HG02588 (cell line): ENCODE data around the gene ATG9B.
A peak's percentile ranks its signal among the peaks of the same experiment; 100 is the strongest.
"Not testable (repeated sequence)": the region's sequence is repeated elsewhere in the genome, so short reads cannot be mapped to it uniquely, and the experiment has no call there.

Experiments used
- ATAC-seq: cut with Tn5 transposase; IDR thresholded peaks from one replicate; pipeline ENCODE4 v1.9.1; 2021; ENCODE audit warnings: mild to moderate bottlenecking, moderate library complexity; ENCODE audit not compliant: unreplicated experiment

The ATG9B gene

GRCh38 chr7:151018421-151019129 is 5.7 kb downstream of the ATG9B start:
- no peak for ATAC-seq

GRCh38 chr7:151017953-151018420 is 6.3 kb downstream of the ATG9B start:
- ATAC-seq = peak; percentile 57

- ATAC-seq = no peak
Observed at GRCh38 chr7:151017370-151017952, 6.8 kb downstream of the ATG9B start.

DNA sequence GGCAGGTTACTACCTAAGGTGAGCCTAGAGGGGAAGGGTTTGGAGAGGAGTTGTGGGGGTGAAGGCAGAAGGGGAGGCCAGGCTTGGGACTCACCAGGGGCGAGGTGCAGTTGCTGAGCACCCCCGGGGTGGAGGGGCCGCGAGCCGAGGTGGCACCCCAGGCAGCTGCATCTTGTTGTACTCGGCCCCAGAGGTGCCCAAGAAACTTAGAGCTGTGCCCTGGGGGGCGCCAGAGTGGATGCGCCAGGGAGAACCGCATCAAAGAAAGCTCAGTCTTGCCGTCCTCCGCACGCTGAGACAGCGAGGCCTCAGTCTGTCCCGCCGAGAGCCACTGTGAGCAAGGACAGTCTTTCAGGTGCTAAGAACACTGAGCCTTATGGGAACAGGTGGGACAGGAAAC is 7.4 kb downstream of the ATG9B start:
- no peak for ATAC-seq

- ATAC-seq = no peak
Observed at GRCh38 chr7:151016505-151016904, 7.8 kb downstream of the ATG9B start.

- no peak for ATAC-seq
Observed at GRCh38 chr7:151015967-151016366, 8.3 kb downstream of the ATG9B start.

- no peak for ATAC-seq
Observed at GRCh38 chr7:151014950-151015349, 9.3 kb downstream of the ATG9B start.

DNA sequence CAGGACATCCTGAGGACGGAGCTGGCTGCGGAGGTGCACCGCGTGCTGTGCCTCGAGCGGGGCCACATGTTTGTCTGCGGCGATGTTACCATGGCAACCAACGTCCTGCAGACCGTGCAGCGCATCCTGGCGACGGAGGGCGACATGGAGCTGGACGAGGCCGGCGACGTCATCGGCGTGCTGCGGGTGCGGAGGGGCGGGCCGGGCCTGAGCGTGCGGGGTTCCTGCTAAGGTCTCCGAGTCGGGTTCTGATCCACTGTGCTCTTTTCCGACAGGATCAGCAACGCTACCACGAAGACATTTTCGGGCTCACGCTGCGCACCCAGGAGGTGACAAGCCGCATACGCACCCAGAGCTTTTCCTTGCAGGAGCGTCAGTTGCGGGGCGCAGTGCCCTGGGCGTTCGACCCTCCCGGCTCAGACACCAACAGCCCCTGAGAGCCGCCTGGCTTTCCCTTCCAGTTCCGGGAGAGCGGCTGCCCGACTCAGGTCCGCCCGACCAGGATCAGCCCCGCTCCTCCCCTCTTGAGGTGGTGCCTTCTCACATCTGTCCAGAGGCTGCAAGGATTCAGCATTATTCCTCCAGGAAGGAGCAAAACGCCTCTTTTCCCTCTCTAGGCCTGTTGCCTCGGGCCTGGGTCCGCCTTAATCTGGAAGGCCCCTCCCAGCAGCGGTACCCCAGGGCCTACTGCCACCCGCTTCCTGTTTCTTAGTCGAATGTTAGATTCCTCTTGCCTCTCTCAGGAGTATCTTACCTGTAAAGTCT is 10.4 kb downstream of the ATG9B start:
- no peak for ATAC-seq

DNA sequence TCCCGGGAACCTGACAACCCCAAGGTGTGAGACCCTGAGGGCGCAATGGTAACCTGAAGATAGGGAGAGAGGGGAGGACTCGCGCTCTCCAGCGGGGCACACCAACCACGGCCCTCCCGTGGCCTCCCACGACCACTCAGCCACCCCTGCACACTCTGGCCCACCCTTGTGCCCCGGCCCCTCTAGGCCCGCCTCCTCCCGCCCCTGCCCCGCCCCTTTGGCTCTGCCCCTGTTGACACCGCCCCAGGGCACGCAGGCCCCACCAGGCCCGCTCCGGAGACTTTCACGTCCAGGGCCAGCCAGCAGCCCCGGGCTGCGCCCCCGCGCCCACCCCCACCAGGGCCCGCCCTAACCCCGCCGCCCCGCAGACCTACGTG is 10.9 kb downstream of the ATG9B start:
- no peak for ATAC-seq

- no peak for ATAC-seq
Observed at GRCh38 chr7:151012911-151013347, 11.4 kb downstream of the ATG9B start.

DNA sequence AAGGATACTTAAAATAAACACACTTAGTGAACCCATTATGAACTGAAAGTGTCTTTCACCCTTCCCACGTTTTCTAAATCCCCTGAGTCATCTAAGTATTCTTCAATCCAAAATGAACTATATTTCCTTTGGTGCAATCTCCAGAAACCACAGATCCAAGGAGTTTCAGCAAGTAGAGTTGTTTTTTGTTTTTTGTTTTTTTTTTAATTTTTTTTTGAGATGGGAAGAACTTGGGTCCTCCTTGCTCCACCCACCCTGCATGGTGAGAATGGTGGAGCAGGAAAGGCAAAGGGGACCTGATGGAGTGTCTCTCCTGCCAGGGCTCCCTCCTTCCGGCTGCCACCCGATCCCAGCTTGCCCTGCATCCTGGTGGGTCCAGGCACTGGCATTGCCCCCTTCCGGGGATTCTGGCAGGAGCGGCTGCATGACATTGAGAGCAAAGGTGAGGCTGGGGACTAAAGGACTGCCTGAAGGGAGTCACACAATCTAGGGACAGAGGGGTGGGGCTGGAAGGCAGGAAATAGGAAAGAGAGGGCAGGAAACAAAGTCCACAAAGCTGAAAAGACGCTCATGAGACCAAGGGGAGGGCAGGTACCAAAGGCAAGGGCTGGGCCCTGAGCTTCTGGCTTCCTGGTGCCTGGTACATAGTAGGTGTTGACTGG is 12.1 kb downstream of the ATG9B start:
- ATAC-seq = no peak

- not testable (repeated sequence) for ATAC-seq
Observed at GRCh38 chr7:151011616-151012015, 12.7 kb downstream of the ATG9B start.

DNA sequence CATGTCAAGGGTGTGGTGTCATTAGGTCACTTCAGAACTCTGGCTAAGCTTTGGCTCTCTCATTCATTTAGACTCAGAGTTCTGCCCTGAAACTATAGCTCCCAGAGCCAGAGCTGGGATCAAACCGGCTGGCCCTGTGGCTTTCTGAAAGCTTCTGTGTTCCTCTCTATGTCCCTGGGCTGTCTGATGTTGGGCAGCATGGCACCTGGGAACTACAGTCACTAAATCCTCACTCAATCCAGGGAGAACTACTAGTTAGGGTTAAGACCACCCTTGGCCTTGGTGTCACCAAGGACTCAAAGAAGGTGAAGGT is 13.2 kb downstream of the ATG9B start:
- no peak for ATAC-seq

DNA sequence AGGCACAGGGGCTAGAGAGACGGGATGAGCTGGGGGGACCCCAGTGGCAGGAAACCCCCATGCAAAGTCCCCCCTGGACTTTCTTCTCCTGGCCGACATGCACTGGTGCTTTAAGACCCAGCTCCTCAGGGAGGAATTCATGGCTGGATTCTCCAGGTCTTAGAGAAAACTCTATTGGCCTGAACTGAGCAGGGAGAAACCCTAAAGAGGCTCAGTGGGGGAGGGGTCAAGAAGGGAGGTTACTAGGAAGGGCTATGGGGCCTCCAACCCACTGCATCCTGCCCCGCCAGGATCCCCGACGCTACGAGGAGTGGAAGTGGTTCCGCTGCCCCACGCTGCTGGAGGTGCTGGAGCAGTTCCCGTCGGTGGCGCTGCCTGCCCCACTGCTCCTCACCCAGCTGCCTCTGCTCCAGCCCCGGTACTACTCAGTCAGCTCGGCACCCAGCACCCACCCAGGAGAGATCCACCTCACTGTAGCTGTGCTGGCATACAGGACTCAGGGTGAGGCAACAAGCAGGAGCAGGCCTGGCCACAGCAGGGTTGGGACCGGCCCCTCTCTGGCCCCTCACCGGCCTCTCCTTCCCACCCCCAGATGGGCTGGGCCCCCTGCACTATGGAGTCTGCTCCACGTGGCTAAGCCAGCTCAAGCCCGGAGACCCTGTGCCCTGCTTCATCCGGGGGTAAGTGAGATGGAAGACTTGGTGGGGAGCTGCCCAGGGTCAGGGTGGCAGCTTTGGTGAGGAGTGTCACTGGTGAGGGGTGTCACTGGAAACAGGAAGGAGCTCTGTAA is 13.8 kb downstream of the ATG9B start:
- ATAC-seq = no peak

GRCh38 chr7:151010037-151010306 is 14.3 kb downstream of the ATG9B start:
- no peak for ATAC-seq

GRCh38 chr7:151009327-151010036 is 14.8 kb downstream of the ATG9B start:
- no peak for ATAC-seq

DNA sequence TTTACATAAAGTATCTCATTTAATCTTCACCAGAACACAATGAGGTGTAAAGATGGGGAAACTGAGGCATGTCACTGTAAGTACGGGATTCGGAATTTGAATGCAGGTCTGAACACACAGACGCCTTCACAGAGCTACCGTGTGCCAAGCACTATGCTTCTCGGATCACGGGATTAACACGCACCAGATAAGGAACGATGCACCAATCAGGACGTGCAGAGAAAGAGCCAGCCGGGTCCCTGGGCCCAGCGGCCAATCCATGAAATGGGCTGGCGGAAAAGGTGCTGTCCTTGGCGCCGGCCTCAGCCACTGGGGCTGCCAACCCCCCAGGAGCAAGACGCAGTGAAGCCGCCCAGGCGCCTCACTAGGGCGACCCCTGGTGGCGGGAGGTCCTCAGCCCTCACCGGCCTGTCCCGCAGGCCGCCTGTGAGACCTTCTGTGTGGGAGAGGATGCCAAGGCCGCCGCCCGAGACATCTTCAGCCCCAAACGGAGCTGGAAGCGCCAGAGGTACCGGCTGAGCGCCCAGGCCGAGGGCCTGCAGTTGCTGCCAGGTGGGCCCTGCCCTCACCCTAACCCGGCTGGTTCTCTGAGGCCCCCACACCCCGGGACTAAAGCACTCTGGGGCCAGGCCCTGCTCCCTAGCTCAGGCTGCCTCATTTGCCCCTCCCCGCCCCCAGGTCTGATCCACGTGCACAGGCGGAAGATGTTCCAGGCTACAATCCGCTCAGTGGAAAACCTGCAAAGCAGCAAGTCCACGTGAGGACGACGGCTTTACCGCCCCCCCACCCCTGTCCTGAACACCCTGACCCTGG is 15.6 kb downstream of the ATG9B start:
- peak; percentile 80 for ATAC-seq

DNA sequence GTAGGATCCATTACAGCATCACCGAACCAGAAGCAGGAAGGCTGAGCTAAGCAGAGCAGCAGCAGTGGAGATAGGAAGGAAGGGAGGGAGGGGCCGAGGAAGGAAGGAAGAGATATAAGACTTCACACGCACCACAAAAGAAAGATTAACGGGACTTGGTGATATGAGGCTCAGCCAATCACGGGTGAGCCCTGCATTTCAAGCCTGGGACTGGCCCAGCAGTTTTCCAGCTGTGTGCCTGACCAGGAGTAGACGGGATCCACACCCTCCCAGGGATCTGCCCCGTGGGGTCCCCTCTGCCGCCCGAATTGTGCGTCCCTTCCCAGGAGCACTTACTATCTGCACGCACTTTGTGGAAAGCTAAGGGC is 16.2 kb downstream of the ATG9B start:
- ATAC-seq = no peak

DNA sequence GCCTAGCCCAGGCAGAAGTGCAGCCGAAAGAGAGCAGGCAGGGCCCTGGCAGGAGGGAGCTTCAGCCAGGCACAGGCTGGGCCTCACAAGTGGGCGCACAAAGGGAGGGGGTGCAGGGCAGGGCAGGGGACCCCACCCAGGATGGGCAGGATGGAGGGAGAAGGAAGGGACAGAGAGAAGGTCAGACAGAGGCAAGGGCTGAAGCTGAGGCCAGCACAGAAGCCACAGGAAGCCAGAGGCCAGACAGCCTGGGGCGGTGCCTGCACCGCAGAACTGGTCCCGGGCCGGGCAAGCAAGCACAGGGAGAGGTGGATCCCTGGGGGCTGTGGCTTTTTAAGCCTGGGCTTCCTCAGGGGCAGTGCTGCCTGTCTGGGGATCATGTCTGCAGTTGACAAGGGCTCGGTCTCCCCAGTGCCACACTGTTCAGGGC is 16.8 kb downstream of the ATG9B start:
- no peak for ATAC-seq
